GM13976 (cell line): ENCODE results near the gene MPP2.
"Not testable (repeated sequence)": the region's sequence is repeated elsewhere in the genome, so short reads cannot be mapped to it uniquely, and the experiment has no call there.

Experiments used
- DNase-seq: peaks from one replicate; pipeline ENCODE4 v3.0.0; 2012; ENCODE audit warnings: low spot score
- in situ Hi-C: fragments of 300-500 bp; cut with MboI; formaldehyde crosslinking; loops from one replicate; pipeline ENCODE4 v1.12.0; 2022; ENCODE audit warnings: low sequenced_read_pairs, mixed read lengths, inconsistent platforms; ENCODE audit not compliant: unreplicated experiment
- TF ChIP-seq, protein P1 (sequence below): IDR thresholded peaks from 2 replicates; pipeline ENCODE4 v1.5.1; 2012; ENCODE audit warnings: borderline replicate concordance, mild to moderate bottlenecking; ENCODE audit not compliant: insufficient read depth; ENCODE audit errors: extremely low read depth, missing control alignments, control extremely low read depth

The MPP2 gene

DNA sequence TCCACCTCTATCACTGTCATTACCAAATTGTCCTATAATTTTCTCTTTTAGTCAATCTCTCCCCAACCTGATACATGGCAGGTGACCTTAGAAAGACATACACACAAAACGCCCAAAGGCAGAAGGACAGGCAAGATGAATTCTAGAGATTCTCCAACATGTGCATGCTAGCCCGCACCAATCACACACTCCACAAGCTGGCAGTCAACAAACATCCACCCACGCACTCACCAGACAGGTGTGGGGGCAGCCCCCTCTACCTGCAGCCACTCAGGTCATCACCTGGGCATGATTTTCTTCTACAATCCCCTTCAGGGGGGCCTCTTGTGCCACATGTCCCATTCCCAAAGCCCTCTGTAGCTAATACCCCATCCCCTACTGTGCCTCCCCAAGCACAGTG, 9.5 kb downstream of the MPP2 start:
- DNase-seq, result no peak
- TF ChIP-seq, protein P1, sequence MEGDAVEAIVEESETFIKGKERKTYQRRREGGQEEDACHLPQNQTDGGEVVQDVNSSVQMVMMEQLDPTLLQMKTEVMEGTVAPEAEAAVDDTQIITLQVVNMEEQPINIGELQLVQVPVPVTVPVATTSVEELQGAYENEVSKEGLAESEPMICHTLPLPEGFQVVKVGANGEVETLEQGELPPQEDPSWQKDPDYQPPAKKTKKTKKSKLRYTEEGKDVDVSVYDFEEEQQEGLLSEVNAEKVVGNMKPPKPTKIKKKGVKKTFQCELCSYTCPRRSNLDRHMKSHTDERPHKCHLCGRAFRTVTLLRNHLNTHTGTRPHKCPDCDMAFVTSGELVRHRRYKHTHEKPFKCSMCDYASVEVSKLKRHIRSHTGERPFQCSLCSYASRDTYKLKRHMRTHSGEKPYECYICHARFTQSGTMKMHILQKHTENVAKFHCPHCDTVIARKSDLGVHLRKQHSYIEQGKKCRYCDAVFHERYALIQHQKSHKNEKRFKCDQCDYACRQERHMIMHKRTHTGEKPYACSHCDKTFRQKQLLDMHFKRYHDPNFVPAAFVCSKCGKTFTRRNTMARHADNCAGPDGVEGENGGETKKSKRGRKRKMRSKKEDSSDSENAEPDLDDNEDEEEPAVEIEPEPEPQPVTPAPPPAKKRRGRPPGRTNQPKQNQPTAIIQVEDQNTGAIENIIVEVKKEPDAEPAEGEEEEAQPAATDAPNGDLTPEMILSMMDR, result no peak
- in situ Hi-C loops, result no loop called here

GRCh38 chr17:43894494-43894893, 12.8 kb downstream of the MPP2 start:
- in situ Hi-C loops, DNase-seq: not testable (repeated sequence)

GRCh38 chr17:43892647-43892952, 14.7 kb downstream of the MPP2 start:
- DNase-seq, result no peak
- in situ Hi-C loops, result no loop called here
- TF ChIP-seq, protein P1, result no peak

DNA sequence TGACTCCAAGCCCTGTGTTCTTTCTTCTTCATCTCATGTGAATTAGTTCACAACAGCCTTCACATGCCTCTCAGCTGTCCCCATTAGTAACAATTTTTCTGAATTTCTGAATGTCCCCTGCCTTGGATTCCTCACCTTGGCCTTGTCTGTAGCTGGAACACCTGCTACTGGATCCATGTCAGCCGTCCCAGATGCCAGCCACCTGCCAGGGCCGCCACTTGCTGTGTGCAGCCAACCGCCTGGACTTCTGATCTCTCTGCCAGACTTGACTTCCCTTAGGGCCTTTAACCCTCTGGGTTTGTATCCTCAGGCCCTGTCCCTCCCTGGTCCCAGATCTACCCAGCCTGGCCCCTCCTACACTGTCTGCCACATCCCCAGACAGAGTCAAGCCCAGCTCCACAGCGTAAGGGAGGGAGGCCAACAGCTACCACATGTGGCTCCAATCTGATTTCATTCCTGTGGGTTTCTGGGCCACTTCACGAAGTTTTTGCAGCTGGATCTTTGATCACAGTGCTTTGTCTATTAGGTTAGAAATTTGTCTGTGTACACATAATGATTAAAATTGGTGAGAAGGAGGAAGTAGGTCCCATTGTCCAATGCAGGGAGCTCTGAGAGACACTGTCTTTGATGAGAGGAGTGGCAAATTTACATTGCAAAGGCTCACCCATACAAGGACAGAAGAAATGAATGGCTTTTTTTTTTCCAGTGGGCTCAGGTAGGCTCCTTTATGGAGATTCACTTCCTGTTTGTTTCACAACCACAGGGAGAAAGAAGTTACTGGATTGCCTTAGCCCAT, 15.3 kb downstream of the MPP2 start:
- no peak for DNase-seq
- in situ Hi-C loops, result no loop called here
- TF ChIP-seq, protein P1, result no peak

- DNase-seq, result no peak
- in situ Hi-C loops, result no loop called here
- TF ChIP-seq, protein P1, result no peak
Observed at GRCh38 chr17:43890240-43890639, 17.1 kb downstream of the MPP2 start.

- DNase-seq, result no peak
- in situ Hi-C loops, result loop anchor here (10.0 kb wide), 1 partner anchor 106 kb away; no protein-coding TSS in a partner anchor
- TF ChIP-seq, protein P1, result no peak
Observed at GRCh38 chr17:43888548-43888947, 18.8 kb downstream of the MPP2 start.

DNA sequence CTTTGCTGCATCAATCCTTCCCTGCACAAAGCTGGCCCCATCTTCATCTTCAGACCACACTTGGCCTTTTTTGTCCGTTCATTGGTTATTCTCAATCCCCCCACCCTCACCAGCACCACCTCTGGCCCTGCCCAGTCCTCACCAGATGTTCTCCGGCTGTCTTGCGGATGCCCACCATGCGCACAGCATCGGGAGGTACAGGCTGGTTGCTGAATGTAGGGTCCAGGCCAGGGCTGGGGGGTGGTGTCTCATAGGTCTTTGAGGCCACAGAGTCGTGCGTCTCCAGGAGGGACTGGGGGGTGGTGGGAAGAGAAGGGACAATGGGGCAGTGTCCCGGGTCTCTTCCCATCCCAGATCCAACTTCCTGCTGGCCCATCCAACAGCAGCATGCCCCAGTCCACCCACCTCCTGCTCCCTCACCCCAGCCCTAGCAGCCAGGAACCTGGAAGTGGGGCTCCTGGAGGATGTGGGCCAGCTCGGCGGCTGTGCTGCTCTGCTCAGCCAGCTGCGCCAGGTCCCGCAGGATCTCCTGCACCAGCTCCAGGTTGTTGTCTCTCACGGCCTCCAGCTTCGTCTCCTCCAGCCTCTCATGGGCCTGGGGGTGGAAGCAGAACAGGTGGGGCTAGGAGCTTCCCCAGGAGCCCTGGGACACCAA, 24.4 kb downstream of the MPP2 start:
- in situ Hi-C loops, result loop anchor here (10.0 kb wide), 1 partner anchor 112 kb away; no protein-coding TSS in a partner anchor
- TF ChIP-seq, protein P1, result no peak
- peak; percentile 20 for DNase-seq
